GM12892 (cell line): ENCODE measurements around the gene KCNH1.

ENCODE experiments used
- POLR2A ChIP-seq: IDR thresholded peaks from 2 replicates; pipeline ENCODE4 v1.6.1; 2011; ENCODE audit warnings: low read depth, low read length, control low read depth
- POLR2AphosphoS5 ChIP-seq: IDR thresholded peaks from 2 replicates; pipeline ENCODE4 v1.6.1; 2011; ENCODE audit warnings: low read depth, low read length, control low read depth
- TAF1 ChIP-seq: IDR thresholded peaks from 2 replicates; pipeline ENCODE4 v1.6.1; 2011; ENCODE audit warnings: low read depth, mild to moderate bottlenecking, control low read depth, low read length, borderline replicate concordance

DNA sequence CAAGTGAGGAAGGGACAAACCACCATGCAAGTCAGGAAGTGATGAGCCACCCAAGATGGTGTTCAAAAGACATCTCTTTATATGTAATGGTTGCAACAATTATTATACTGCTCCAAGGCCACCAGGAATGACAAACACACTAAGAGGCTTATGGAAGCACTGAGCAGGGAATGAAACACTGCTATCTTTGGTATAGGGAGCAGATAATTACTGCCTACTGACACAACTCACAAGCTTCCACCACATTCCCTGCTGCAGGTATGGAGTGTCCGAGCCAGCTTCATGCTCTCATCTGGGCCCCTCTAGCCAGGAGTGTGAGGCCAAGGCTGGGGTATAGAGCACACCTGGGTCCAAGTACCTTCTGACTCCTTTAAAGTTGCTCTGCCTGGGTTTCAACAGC is 433.9 kb downstream of the KCNH1 start:
- TF ChIP-seq POLR2A = no peak
- TF ChIP-seq TAF1 = no peak
- no peak for TF ChIP-seq POLR2AphosphoS5
